Duodenal mucosa (tissue), 2 donors: Measurements from ENCODE around the gene NLRC5.
A peak's percentile ranks its signal among the peaks of the same experiment; 100 is the strongest.

Source experiments
- H3K27ac ChIP-seq: one replicate; pipeline ENCODE4 v1.7.0; 2013; ENCODE audit warnings: low read depth, low read length
- H3K27me3 ChIP-seq, 2 donors: one replicate each; pipeline ENCODE4 v1.7.0; 2013; ENCODE audit warnings: low read length in 2 of 2, control low read depth in 1 of 2; ENCODE audit not compliant: insufficient read depth in 2 of 2, control insufficient read depth in 1 of 2
- H3K36me3 ChIP-seq, 2 donors: one replicate each; pipeline ENCODE4 v1.7.0; 2013; ENCODE audit warnings: low read length in 2 of 2, control low read depth in 1 of 2; ENCODE audit not compliant: insufficient read depth in 2 of 2, control insufficient read depth in 1 of 2
- H3K4me1 ChIP-seq, 2 donors: one replicate each; pipeline ENCODE4 v1.7.0; 2013; ENCODE audit warnings: low read length in 2 of 2, control low read depth in 1 of 2; ENCODE audit not compliant: insufficient read depth in 2 of 2, control insufficient read depth in 1 of 2
- H3K4me3 ChIP-seq, 2 donors: one replicate each; pipeline ENCODE4 v1.7.0; 2013; ENCODE audit warnings: low read length in 2 of 2, low read depth in 1 of 2
- H3K9ac ChIP-seq, 2 donors: one replicate each; pipeline ENCODE4 v1.7.0; 2013; ENCODE audit warnings: low read length in 2 of 2, low read depth in 1 of 2
- H3K9me3 ChIP-seq, 2 donors: one replicate each; pipeline ENCODE4 v1.7.0; 2013; ENCODE audit warnings: low read length in 2 of 2, control low read depth in 1 of 2; ENCODE audit not compliant: control insufficient read depth in 1 of 2

The NLRC5 gene, protein sequence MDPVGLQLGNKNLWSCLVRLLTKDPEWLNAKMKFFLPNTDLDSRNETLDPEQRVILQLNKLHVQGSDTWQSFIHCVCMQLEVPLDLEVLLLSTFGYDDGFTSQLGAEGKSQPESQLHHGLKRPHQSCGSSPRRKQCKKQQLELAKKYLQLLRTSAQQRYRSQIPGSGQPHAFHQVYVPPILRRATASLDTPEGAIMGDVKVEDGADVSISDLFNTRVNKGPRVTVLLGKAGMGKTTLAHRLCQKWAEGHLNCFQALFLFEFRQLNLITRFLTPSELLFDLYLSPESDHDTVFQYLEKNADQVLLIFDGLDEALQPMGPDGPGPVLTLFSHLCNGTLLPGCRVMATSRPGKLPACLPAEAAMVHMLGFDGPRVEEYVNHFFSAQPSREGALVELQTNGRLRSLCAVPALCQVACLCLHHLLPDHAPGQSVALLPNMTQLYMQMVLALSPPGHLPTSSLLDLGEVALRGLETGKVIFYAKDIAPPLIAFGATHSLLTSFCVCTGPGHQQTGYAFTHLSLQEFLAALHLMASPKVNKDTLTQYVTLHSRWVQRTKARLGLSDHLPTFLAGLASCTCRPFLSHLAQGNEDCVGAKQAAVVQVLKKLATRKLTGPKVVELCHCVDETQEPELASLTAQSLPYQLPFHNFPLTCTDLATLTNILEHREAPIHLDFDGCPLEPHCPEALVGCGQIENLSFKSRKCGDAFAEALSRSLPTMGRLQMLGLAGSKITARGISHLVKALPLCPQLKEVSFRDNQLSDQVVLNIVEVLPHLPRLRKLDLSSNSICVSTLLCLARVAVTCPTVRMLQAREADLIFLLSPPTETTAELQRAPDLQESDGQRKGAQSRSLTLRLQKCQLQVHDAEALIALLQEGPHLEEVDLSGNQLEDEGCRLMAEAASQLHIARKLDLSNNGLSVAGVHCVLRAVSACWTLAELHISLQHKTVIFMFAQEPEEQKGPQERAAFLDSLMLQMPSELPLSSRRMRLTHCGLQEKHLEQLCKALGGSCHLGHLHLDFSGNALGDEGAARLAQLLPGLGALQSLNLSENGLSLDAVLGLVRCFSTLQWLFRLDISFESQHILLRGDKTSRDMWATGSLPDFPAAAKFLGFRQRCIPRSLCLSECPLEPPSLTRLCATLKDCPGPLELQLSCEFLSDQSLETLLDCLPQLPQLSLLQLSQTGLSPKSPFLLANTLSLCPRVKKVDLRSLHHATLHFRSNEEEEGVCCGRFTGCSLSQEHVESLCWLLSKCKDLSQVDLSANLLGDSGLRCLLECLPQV (N-terminal part only)

DNA sequence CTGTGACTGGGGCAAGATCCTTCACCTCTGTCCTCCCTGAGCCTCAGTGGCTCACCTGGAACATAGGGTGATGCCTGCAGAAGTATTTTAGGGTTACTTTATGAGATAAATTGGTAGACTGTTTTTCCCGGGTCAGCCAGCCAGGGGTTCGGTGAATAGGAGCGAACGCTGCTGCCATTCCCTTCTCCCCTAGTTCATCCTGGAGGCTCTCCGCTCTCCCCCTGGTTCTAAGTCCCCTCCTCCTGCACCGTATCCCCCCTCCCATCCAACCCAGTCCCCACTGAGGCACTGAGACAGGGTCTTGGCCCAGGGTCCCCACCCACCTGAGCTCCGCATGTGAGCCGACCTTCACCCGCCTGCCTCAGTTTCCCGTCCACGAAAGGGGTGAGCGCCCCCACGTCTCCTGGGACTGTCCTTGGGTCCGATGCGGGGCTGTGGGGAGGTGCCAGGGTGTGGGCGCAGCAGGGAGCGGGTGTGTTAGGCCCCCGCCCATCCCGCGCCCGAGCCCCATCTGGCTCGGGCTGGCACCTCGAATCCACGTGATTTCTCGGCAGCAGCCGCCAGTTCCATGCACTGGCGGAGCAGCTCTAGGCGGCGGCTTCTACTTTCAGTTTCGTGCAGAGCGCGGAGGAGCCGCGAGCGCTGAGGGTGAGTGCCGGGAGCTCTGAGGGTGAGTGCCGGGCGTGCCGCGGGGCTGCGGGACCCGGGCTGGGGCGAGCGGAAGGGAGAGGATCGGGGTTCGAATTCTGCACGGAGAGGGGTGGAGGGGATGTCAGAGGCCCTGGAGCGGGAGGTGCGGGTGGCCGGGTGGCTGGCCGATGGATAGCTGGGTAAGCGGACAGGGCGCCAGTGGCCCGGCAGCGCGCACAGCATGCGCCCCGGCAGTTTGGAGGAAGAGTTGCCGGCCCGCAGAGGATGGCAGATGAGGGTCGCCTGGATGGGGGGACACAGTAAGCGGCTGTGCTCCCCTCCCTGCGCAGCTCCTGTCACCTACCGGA lies at the start of gene NLRC5:
TSS of gene NLRC5 (plus strand) at position 610 of the 998 bp plus-strand sequence. CDS start 31,156 bp downstream, outside the sequence.
- Histone ChIP-seq H3K9me3 (no peaks in the 10 kb centered on the region), H3K4me3 (peak within 1 kb of the TSS; percentile 92 to 95), H3K27ac (peak within 1 kb of the TSS; percentile 79), H3K9ac (peak within 1 kb of the TSS; percentile 88 to 96), H3K27me3 (no peaks in the 10 kb centered on the region), H3K36me3 (no peaks in the 10 kb centered on the region), H3K4me1 (peaks cover 46 to 61% of the 10 kb centered on the region in 2 donors)

GRCh38 chr16:56939801-56940200 lies 49.6 kb upstream of the NLRC5 start:
- H3K27ac ChIP-seq, result no peak overlapping the region
- no peak overlapping the region for H3K4me3 ChIP-seq
- H3K4me1 ChIP-seq, result peaks cover 11 to 22% of the 10 kb centered on the region in 2 donors
- no peaks in the 10 kb centered on the region for H3K27me3 ChIP-seq
- no peaks in the 10 kb centered on the region for H3K9me3 ChIP-seq
- no peak overlapping the region for H3K9ac ChIP-seq
- H3K36me3 ChIP-seq, result peaks cover 86 to 93% of the 10 kb centered on the region in 2 donors

GRCh38 chr16:56941092-56941491 lies 48.3 kb upstream of the NLRC5 start:
- no peak overlapping the region for H3K27ac ChIP-seq
- peaks cover 5 to 11% of the 10 kb centered on the region in 2 donors for H3K4me1 ChIP-seq
- H3K36me3 ChIP-seq, result peaks cover 81 to 92% of the 10 kb centered on the region in 2 donors
- no peak overlapping the region for H3K9ac ChIP-seq
- no peaks in the 10 kb centered on the region for H3K9me3 ChIP-seq
- H3K4me3 ChIP-seq, result no peak overlapping the region
- no peaks in the 10 kb centered on the region for H3K27me3 ChIP-seq

GRCh38 chr16:56941856-56942331 lies 47.5 kb upstream of the NLRC5 start:
- H3K9ac ChIP-seq, result no peak overlapping the region
- H3K36me3 ChIP-seq, result peaks cover 73 to 84% of the 10 kb centered on the region in 2 donors
- H3K4me1 ChIP-seq, result peaks cover 5 to 11% of the 10 kb centered on the region in 2 donors
- no peaks in the 10 kb centered on the region for H3K27me3 ChIP-seq
- H3K4me3 ChIP-seq, result no peak overlapping the region
- no peak overlapping the region for H3K27ac ChIP-seq
- H3K9me3 ChIP-seq, result no peaks in the 10 kb centered on the region

GRCh38 chr16:56943761-56944375 lies 45.5 kb upstream of the NLRC5 start:
- Histone ChIP-seq H3K9ac (no peak overlapping the region), H3K27ac (no peak overlapping the region), H3K4me3 (no peak overlapping the region), H3K27me3 (no peaks in the 10 kb centered on the region), H3K36me3 (peaks cover 53 to 65% of the 10 kb centered on the region in 2 donors), H3K4me1 (peaks cover 5 to 6% of the 10 kb centered on the region in 2 donors), H3K9me3 (no peaks in the 10 kb centered on the region)

GRCh38 chr16:56944954-56945839 lies 44.2 kb upstream of the NLRC5 start:
- H3K27me3 ChIP-seq, result no peaks in the 10 kb centered on the region
- no peak overlapping the region for H3K4me3 ChIP-seq
- peaks cover 40 to 52% of the 10 kb centered on the region in 2 donors for H3K36me3 ChIP-seq
- H3K27ac ChIP-seq, result no peak overlapping the region
- no peaks in the 10 kb centered on the region for H3K4me1 ChIP-seq
- no peak overlapping the region for H3K9ac ChIP-seq
- no peaks in the 10 kb centered on the region for H3K9me3 ChIP-seq

DNA sequence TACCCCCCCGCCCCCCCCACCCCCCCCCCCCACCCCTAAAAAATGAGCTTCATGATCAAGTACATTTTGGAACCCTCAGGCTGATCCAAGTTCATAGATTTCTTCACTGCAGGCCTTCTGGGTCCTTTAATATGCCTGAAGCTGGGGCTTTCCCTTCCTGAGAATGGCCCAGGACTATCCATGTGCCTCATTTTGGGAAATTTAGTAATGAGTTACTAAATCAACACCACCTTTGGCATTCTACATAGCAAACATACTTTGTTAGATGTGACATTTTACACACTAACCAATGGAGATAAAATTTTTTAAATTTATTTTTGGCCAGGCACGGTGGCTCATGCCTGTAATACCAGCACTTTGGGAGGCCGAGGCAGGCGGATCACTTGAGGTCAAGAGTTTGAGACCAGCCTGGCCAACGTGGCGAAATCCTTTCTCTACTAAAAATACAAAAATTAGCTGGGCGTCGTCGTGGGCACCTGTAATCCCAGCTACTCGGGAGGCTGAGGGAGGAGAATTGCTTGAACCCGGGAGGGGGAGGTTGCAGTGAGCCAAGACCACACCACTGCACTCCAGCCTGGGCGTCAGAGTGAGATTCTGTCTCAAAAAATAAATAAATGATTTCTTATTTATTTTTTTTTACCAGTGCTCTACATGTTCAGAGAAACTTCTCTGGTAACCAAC lies 43.4 kb upstream of the NLRC5 start:
- Histone ChIP-seq H3K4me3 (no peak overlapping the region), H3K27ac (no peak overlapping the region), H3K4me1 (peaks cover 1 to 2% of the 10 kb centered on the region in 2 donors), H3K9ac (no peak overlapping the region), H3K9me3 (no peaks in the 10 kb centered on the region), H3K36me3 (peaks cover 34 to 46% of the 10 kb centered on the region in 2 donors), H3K27me3 (no peaks in the 10 kb centered on the region)
